Endothelial cell of umbilical vein (primary cell): ENCODE measurements around the gene CD3G. TPM values are rescaled to one million over a fixed set of nuclear protein-coding genes. Genes with fewer than 3 reads are reported as not detected.

Experiments
- BruUV-seq: library from RNA; stranded (reverse); fragments of 400-500 nt; replicated peaks from 2 replicates; lab custom pipeline; 2021; lab: Mats Ljungman, UMichigan
- CTCF ChIA-PET: fragments of 300-600, 350-600 bp; sonication (Branson Sonifier 250); formaldehyde crosslinking; loops from one replicate; lab custom pipeline; 2021; ENCODE audit warnings: antibody characterized with exemption, inconsistent platforms; lab: Charles Lee
- POLR2A ChIA-PET: fragments of 300-600, 350-600 bp; sonication (Branson Sonifier 250); formaldehyde crosslinking; loops from one replicate; lab custom pipeline; 2021; ENCODE audit warnings: antibody characterized with exemption, inconsistent platforms; lab: Charles Lee
- DNase-seq: peaks from one replicate; pipeline ENCODE4 v3.0.0-alpha.2; 2011; ENCODE audit warnings: low read depth, low spot score
- FAIRE-seq: peaks from 2 replicates; lab custom pipeline; 2011; peaks lifted over from hg19 to GRCh38; lab: Jason Lieb, UNC
- H2AFZ ChIP-seq: 2 replicates; pipeline ENCODE4 v1.6.0; 2012; ENCODE audit warnings: low read depth, low read length, control low read depth, inconsistent platforms
- H3K27ac ChIP-seq: 2 replicates; pipeline ENCODE4 v1.5.1; 2011; ENCODE audit warnings: low read depth, mild to moderate bottlenecking, control low read depth, low read length, moderate library complexity; ENCODE audit not compliant: insufficient read depth
- H3K27me3 ChIP-seq, 2 experiments: 2 replicates each; pipeline versions ENCODE4 v1.6.0 to v1.6.1; 2011; ENCODE audit warnings: low read length in 2 of 2, mixed read lengths in 1 of 2; ENCODE audit not compliant: control insufficient read depth in 2 of 2, insufficient read depth in 2 of 2
- H3K36me3 ChIP-seq, 2 experiments: 2 replicates in 1 of 2; 3 replicates in 1 of 2; pipeline ENCODE4 v1.5.1; 2011; ENCODE audit warnings: low read length in 2 of 2, mild to moderate bottlenecking in 1 of 2, moderate library complexity in 1 of 2; ENCODE audit not compliant: control insufficient read depth in 2 of 2, insufficient read depth in 2 of 2; ENCODE audit errors: extremely low read depth in 1 of 2
- H3K4me1 ChIP-seq: 3 replicates; pipeline ENCODE4 v1.5.1; 2011; ENCODE audit warnings: mild to moderate bottlenecking, low read length; ENCODE audit not compliant: control insufficient read depth, insufficient read depth; ENCODE audit errors: extremely low read depth
- H3K4me2 ChIP-seq: 2 replicates; pipeline ENCODE4 v1.6.1; 2011; ENCODE audit warnings: low read length, control low read depth, mixed read lengths; ENCODE audit not compliant: insufficient read depth
- H3K4me3 ChIP-seq, 3 experiments: fragments of 200-600 bp in 1 of 3; sonication (generic), shearing (Covaris generic) in 1 of 3; replicated peaks in 1 of 3; 2 replicates each; pipeline ENCODE4 v1.5.1; 2011 to 2016; ENCODE audit warnings: control low read depth in 3 of 3, low read length in 3 of 3, mild to moderate bottlenecking in 2 of 3, inconsistent platforms in 1 of 3, low read depth in 1 of 3, moderate library complexity in 1 of 3; ENCODE audit not compliant: insufficient read depth in 1 of 3
- H3K79me2 ChIP-seq: 2 replicates; pipeline ENCODE4 v1.6.0; 2012; ENCODE audit warnings: low read length, inconsistent platforms; ENCODE audit not compliant: control insufficient read depth, insufficient read depth
- H3K9ac ChIP-seq: replicated peaks from 2 replicates; pipeline ENCODE3; 2011; ENCODE audit warnings: low read length, control low read depth; ENCODE audit not compliant: insufficient read depth; ENCODE audit errors: extremely low read depth
- H3K9me1 ChIP-seq: replicated peaks from 3 replicates; pipeline ENCODE4 v1.6.0; 2011; ENCODE audit warnings: mild to moderate bottlenecking, low read length; ENCODE audit not compliant: control insufficient read depth, insufficient read depth; ENCODE audit errors: extremely low read depth
- H3K9me3 ChIP-seq: replicated peaks from 2 replicates; pipeline ENCODE4 v1.5.1; 2012; ENCODE audit warnings: low read length, inconsistent platforms; ENCODE audit not compliant: control insufficient read depth, insufficient read depth
- H4K20me1 ChIP-seq: replicated peaks from 2 replicates; pipeline ENCODE3; 2011; ENCODE audit warnings: mild to moderate bottlenecking, low read length; ENCODE audit not compliant: control insufficient read depth, insufficient read depth; ENCODE audit errors: extremely low read depth
- EZH2 ChIP-seq: IDR thresholded peaks from 2 replicates; pipeline ENCODE4 v1.6.1; 2012; ENCODE audit warnings: borderline replicate concordance, low read depth, mild to moderate bottlenecking, moderate library complexity, low read length, inconsistent platforms; ENCODE audit not compliant: severe bottlenecking
- FOS ChIP-seq: IDR thresholded peaks from 2 replicates; pipeline ENCODE4 v1.6.1; 2011; ENCODE audit warnings: mild to moderate bottlenecking, low read length, moderate library complexity, borderline replicate concordance; ENCODE audit not compliant: insufficient read depth
- GATA2 ChIP-seq: IDR thresholded peaks from 2 replicates; pipeline ENCODE4 v1.7.0; 2011; ENCODE audit warnings: low read depth, mild to moderate bottlenecking, moderate library complexity, mixed read lengths, low read length; ENCODE audit not compliant: insufficient read length, insufficient read depth
- JUN ChIP-seq: IDR thresholded peaks from 2 replicates; pipeline ENCODE4 v1.6.1; 2011; ENCODE audit warnings: borderline replicate concordance, low read depth; ENCODE audit not compliant: insufficient read length, insufficient read depth
- MYC ChIP-seq: IDR thresholded peaks from one replicate; pipeline ENCODE4 v1.6.1; 2011; ENCODE audit warnings: mild to moderate bottlenecking, low read depth, low read length
- POLR2A ChIP-seq: IDR thresholded peaks from 2 replicates; pipeline ENCODE4 v1.6.1; 2012; ENCODE audit warnings: low read depth, mild to moderate bottlenecking, control low read depth, low read length
- POLR2AphosphoS5 ChIP-seq: IDR thresholded peaks from 2 replicates; pipeline ENCODE4 v1.6.1; 2012; ENCODE audit warnings: low read depth, mild to moderate bottlenecking, control low read depth, low read length, moderate library complexity; ENCODE audit not compliant: insufficient read depth
- dilution Hi-C: fragments of 300-500 bp; cut with MboI; formaldehyde crosslinking; loops from one replicate; pipeline ENCODE4 v1.15.0; 2019; ENCODE audit warnings: low sequenced_read_pairs; ENCODE audit not compliant: extremely low pct_ligation_motif_present
- intact Hi-C: fragments of 100-400 bp; cut with micrococcal nuclease; formaldehyde crosslinking; loops from one replicate; pipeline ENCODE4 v1.10.0; 2022
- polyA plus RNA-seq, 4 experiments: library from polyadenylated mRNA; depleted of rRNA in 3 of 4; stranded (reverse) in 3 of 4; unstranded in 1 of 4; fragments of >200 nt; gene quantifications; 2 replicates each; pipeline versions ENCODE4 v1.2.1 to v1.2.3, GENCODE V29; 2011 to 2012; ENCODE audit warnings: missing spikeins in 1 of 4
- total RNA-seq: library from RNA; stranded (reverse); gene quantifications from 2 replicates; pipeline ENCODE4 v1.2.3, GENCODE V29; 2021
- TF ChIP-seq, protein P1 (sequence below), 2 donors: IDR thresholded peaks; 1 replicate in 1 of 2; 2 replicates in 1 of 2; pipeline ENCODE4 v1.5.1; 2011; ENCODE audit warnings: low read length in 2 of 2, mild to moderate bottlenecking in 2 of 2, moderate library complexity in 2 of 2, control low read depth in 1 of 2, inconsistent platforms in 1 of 2, low read depth in 1 of 2; ENCODE audit not compliant: insufficient read depth in 1 of 2; ENCODE audit errors: extremely low read depth in 1 of 2
- TF ChIP-seq, protein P2 (sequence below): IDR thresholded peaks from 2 replicates; pipeline ENCODE4 v1.6.1; 2011; ENCODE audit not compliant: insufficient read depth, insufficient read length

The CD3G gene
- total and polyA plus RNA-seq, 2 donors (not counting 3 experiments of a cell fraction or from before 2014, with no cell fraction given): not detected

DNA sequence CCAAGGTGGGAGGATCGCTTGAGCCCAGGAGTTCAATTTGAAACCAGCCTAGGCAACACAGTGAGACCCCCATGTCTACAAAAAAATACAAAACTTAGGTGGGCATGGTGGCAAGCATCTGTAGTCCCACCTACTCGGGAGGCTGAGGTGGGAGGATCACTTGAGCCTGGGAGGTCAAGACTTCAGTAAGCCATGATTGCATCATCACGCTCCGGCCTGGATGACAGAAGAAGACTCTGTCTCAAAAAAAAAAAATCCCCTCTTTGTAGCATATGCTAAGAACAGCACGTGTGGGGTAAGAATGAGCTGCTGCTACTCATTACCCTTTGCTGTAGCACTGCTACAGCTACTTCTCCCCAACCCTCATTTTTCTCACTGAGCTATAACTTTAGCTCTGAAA, 29.7 kb downstream of the CD3G start:
- no peak overlapping the region for H2AFZ ChIP-seq
- no peak for FAIRE-seq
- intact Hi-C loops: no loop called here
- H3K9me1 ChIP-seq: no peaks in the 10 kb centered on the region
- H3K4me1 ChIP-seq: no peaks in the 10 kb centered on the region
- TF ChIP-seq, protein P1, sequence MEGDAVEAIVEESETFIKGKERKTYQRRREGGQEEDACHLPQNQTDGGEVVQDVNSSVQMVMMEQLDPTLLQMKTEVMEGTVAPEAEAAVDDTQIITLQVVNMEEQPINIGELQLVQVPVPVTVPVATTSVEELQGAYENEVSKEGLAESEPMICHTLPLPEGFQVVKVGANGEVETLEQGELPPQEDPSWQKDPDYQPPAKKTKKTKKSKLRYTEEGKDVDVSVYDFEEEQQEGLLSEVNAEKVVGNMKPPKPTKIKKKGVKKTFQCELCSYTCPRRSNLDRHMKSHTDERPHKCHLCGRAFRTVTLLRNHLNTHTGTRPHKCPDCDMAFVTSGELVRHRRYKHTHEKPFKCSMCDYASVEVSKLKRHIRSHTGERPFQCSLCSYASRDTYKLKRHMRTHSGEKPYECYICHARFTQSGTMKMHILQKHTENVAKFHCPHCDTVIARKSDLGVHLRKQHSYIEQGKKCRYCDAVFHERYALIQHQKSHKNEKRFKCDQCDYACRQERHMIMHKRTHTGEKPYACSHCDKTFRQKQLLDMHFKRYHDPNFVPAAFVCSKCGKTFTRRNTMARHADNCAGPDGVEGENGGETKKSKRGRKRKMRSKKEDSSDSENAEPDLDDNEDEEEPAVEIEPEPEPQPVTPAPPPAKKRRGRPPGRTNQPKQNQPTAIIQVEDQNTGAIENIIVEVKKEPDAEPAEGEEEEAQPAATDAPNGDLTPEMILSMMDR (IDR thresholded peaks at IDR 0.05; ENCODE audit: extremely low read depth in 1 of 2, insufficient read depth in 1 of 2, low read depth in 1 of 2, low read length in 2 of 2): no peak
- TF ChIP-seq JUN (no peak), POLR2AphosphoS5 (no peak), POLR2A (no peak), FOS (no peak), EZH2 (no peak), GATA2 (no peak), MYC (no peak)
- TF ChIP-seq, protein P2, sequence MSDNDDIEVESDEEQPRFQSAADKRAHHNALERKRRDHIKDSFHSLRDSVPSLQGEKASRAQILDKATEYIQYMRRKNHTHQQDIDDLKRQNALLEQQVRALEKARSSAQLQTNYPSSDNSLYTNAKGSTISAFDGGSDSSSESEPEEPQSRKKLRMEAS: no peak
- dilution Hi-C loops: no loop called here
- no peaks in the 10 kb centered on the region for H3K9me3 ChIP-seq
- H3K79me2 ChIP-seq: no peaks in the 10 kb centered on the region
- no peak overlapping the region for H3K9ac ChIP-seq
- no peak overlapping the region for H3K4me2 ChIP-seq
- no peak overlapping the region for H3K27ac ChIP-seq
- H3K36me3 ChIP-seq: peaks cover 20 to 25% of the 10 kb centered on the region in 2 experiments
- ChIA-PET CTCF (interaction anchor here (0.9 kb wide), 1 partner anchor 114 kb away, joined by 3 read pairs; no protein-coding TSS in a partner anchor), POLR2A (no interaction called here)
- H4K20me1 ChIP-seq: no peaks in the 10 kb centered on the region
- H3K4me3 ChIP-seq: no peak overlapping the region
- H3K27me3 ChIP-seq: no peaks in the 10 kb centered on the region
- DNase-seq: no peak
- BruUV-seq: no TSS peak
